HG03045 (cell line): Measurements from ENCODE around the gene AGXT.

Experiments used
- ATAC-seq: cut with Tn5 transposase; IDR thresholded peaks from one replicate; pipeline ENCODE4 v1.9.1; 2021; ENCODE audit warnings: mild to moderate bottlenecking, moderate library complexity; ENCODE audit not compliant: unreplicated experiment

The AGXT gene

GRCh38 chr2:240868286-240869108, at the start of gene AGXT:
Gene AGXT (plus strand): TSS chr2:240868824. CDS start chr2:240868866, 42 bp downstream.
- ATAC-seq = no peak

- no peak for ATAC-seq
Measured at GRCh38 chr2:240819126-240819857, 49.3 kb upstream of the AGXT start.

- ATAC-seq = no peak
Measured at GRCh38 chr2:240819858-240820606, 48.6 kb upstream of the AGXT start, which contains the start of gene KIF1A. Gene KIF1A (minus strand): TSS chr2:240820219. CDS start chr2:240797752, 22,467 bp downstream.

GRCh38 chr2:240820607-240821428, 47.8 kb upstream of the AGXT start:
- no peak for ATAC-seq

GRCh38 chr2:240821429-240821778, 47.2 kb upstream of the AGXT start:
- ATAC-seq = no peak

GRCh38 chr2:240822280-240822847, 46.3 kb upstream of the AGXT start:
- no peak for ATAC-seq

- ATAC-seq = no peak
Measured at GRCh38 chr2:240823449-240824336, 44.9 kb upstream of the AGXT start.

GRCh38 chr2:240825476-240825875, 43.1 kb upstream of the AGXT start:
- ATAC-seq = no peak

GRCh38 chr2:240831594-240832204, 36.9 kb upstream of the AGXT start:
- ATAC-seq = no peak

GRCh38 chr2:240832205-240832727, 36.4 kb upstream of the AGXT start:
- no peak for ATAC-seq

- ATAC-seq = no peak
Measured at GRCh38 chr2:240832921-240833494, 35.6 kb upstream of the AGXT start.

GRCh38 chr2:240833724-240834285, 34.8 kb upstream of the AGXT start:
- ATAC-seq = no peak

- no peak for ATAC-seq
Measured at GRCh38 chr2:240834377-240834975, 34.1 kb upstream of the AGXT start.

GRCh38 chr2:240835528-240835927, 33.1 kb upstream of the AGXT start:
- no peak for ATAC-seq

GRCh38 chr2:240836781-240837467, 31.7 kb upstream of the AGXT start:
- ATAC-seq = no peak

GRCh38 chr2:240837621-240838020, 31.0 kb upstream of the AGXT start:
- no peak for ATAC-seq
